Breast epithelium (tissue), 4 donors: Measurements from ENCODE around the gene AGAP3. TPM values are rescaled to one million over a fixed set of nuclear protein-coding genes. Genes with fewer than 3 reads are reported as not detected.
A peak's percentile ranks its signal among the peaks of the same experiment; 100 is the strongest.

Experiments used
- DNase-seq, 2 donors: peaks; one replicate each; pipeline ENCODE4 v3.0.0-alpha.2; 2019; ENCODE audit warnings: low spot score in 2 of 2
- H3K27ac ChIP-seq, 2 donors: fragments of 200-600 bp; sonication (generic) in 1 of 2; one replicate each; pipeline ENCODE4 v1.5.1; 2016 to 2019; ENCODE audit warnings: mild to moderate bottlenecking in 1 of 2
- H3K27me3 ChIP-seq, 2 donors: fragments of 200-600 bp; sonication (generic) in 1 of 2; one replicate each; pipeline versions ENCODE4 v1.5.1 to v1.6.0; 2017 to 2019; ENCODE audit warnings: control low read depth in 1 of 2, mild to moderate bottlenecking in 1 of 2
- H3K36me3 ChIP-seq: fragments of 200-600 bp; one replicate; pipeline ENCODE4 v1.5.1; 2019
- H3K4me1 ChIP-seq, 2 donors: fragments of 200-600 bp; sonication (generic); one replicate each; pipeline ENCODE4 v1.5.1; 2016 to 2019; ENCODE audit warnings: control low read depth in 1 of 2
- H3K4me3 ChIP-seq, 3 donors: fragments of 200-600 bp; sonication (generic); 1 replicate in 2 of 3; 2 replicates in 1 of 3; pipeline ENCODE4 v1.5.1; 2016 to 2019; ENCODE audit warnings: mild to moderate bottlenecking in 3 of 3, moderate library complexity in 2 of 3
- H3K9me3 ChIP-seq, 2 donors: fragments of 200-600 bp; sonication (generic) in 1 of 2; one replicate each; pipeline ENCODE4 v1.5.1; 2016 to 2019; ENCODE audit warnings: control low read depth in 1 of 2
- CTCF ChIP-seq, 3 donors: fragments of 450-650 bp; IDR thresholded peaks; one replicate each; pipeline ENCODE4 v1.5.1; 2016 to 2017; ENCODE audit warnings: antibody characterized with exemption in 3 of 3, mild to moderate bottlenecking in 3 of 3, moderate library complexity in 3 of 3
- POLR2A ChIP-seq: fragments of 450-650 bp; IDR thresholded peaks from one replicate; pipeline ENCODE4 v1.6.1; 2016; ENCODE audit warnings: antibody characterized with exemption, mild to moderate bottlenecking, moderate library complexity
- POLR2AphosphoS5 ChIP-seq, 3 donors: sonication (generic); formaldehyde crosslinking; IDR thresholded peaks; one replicate each; pipeline ENCODE4 v1.6.1; 2017; ENCODE audit warnings: antibody characterized with exemption in 3 of 3
- intact Hi-C: fragments of 100-400 bp; cut with DNase I; formaldehyde crosslinking; loops from one replicate; pipeline ENCODE4 v1.15.1; 2023; ENCODE audit warnings: low total_unique reads
- total RNA-seq, 3 donors: library from RNA; depleted of rRNA; stranded (reverse); fragments of >200 nt; gene quantifications; one replicate each; pipeline ENCODE4 v1.1.0, GENCODE V29; 2016

AGAP3 gene
- total RNA-seq, 3 donors from 2014 or later: 47.2 to 58.1 (median 55.1) TPM

GRCh38 chr7:151083824-151084160 lies 2.5 kb upstream of the AGAP3 start:
- TF ChIP-seq POLR2A (no peak), POLR2AphosphoS5 (IDR thresholded peaks at IDR 0.05) (no peak), CTCF (IDR thresholded peaks at IDR 0.05) (no peak)
- intact Hi-C loops: no loop called here
- Histone ChIP-seq H3K4me1 (peaks cover 12 to 41% of the 10 kb centered on the region in 2 donors), H3K9me3 (no peaks in the 10 kb centered on the region), H3K27ac (peak overlapping the region; percentile 90 to 95), H3K4me3 (peak overlapping the region; percentile 84 to 95 (median 90)), H3K27me3 (no peaks in the 10 kb centered on the region), H3K36me3 (no peaks in the 10 kb centered on the region)
- no peak for DNase-seq

- H3K4me3 ChIP-seq: peak overlapping the region in 2 of 3 donors; percentile 76 to 97
These were observed 965 bp upstream of the AGAP3 start for GRCh38 chr7:151085329-151085690.

GRCh38 chr7:151086802-151087244 lies 548 bp downstream of the AGAP3 start:
- DNase-seq: no peak
- intact Hi-C loops: no loop called here

More at GRCh38 chr7:151085329-151085690, 965 bp upstream of the AGAP3 start:
- no peak for DNase-seq
- Histone ChIP-seq H3K27ac (peak overlapping the region; percentile 80 to 90), H3K36me3 (no peaks in the 10 kb centered on the region), H3K4me1 (peaks cover 13 to 42% of the 10 kb centered on the region in 2 donors), H3K27me3 (no peaks in the 10 kb centered on the region), H3K9me3 (no peaks in the 10 kb centered on the region)
- TF ChIP-seq POLR2AphosphoS5 (IDR thresholded peaks at IDR 0.05) (no peak), POLR2A (no peak), CTCF (IDR thresholded peaks at IDR 0.05) (no peak)
- intact Hi-C loops: no loop called here

GRCh38 chr7:151087245-151088018 lies 1.2 kb downstream of the AGAP3 start:
- no peak for DNase-seq
- no peaks in the 10 kb centered on the region for H3K36me3 ChIP-seq
- no peaks in the 10 kb centered on the region for H3K9me3 ChIP-seq
- H3K27ac ChIP-seq: peak overlapping the region; percentile 93 to 96
- intact Hi-C loops: no loop called here
- peaks cover 11 to 25% of the 10 kb centered on the region in 2 donors for H3K4me1 ChIP-seq
- no peak for TF ChIP-seq POLR2A
- TF ChIP-seq CTCF (IDR thresholded peaks at IDR 0.05): no peak
- no peak for TF ChIP-seq POLR2AphosphoS5 (IDR thresholded peaks at IDR 0.05)
- H3K4me3 ChIP-seq: peak overlapping the region; percentile 75 to 97 (median 76)
- H3K27me3 ChIP-seq: no peaks in the 10 kb centered on the region

More at GRCh38 chr7:151086802-151087244, 548 bp downstream of the AGAP3 start:
- H3K9me3 ChIP-seq: no peaks in the 10 kb centered on the region
- peaks cover 15 to 32% of the 10 kb centered on the region in 2 donors for H3K4me1 ChIP-seq
- no peaks in the 10 kb centered on the region for H3K36me3 ChIP-seq
- peak overlapping the region; percentile 75 to 97 (median 76) for H3K4me3 ChIP-seq
- TF ChIP-seq POLR2AphosphoS5 (IDR thresholded peaks at IDR 0.05) (peak in 1 of 3 donors; percentile 11), CTCF (IDR thresholded peaks at IDR 0.05) (no peak)
- peak overlapping the region; percentile 93 to 96 for H3K27ac ChIP-seq
- no peaks in the 10 kb centered on the region for H3K27me3 ChIP-seq
